ENCODE measurements around the gene PTP4A1.

PTP4A1 gene

GRCh38 chr6:63553208-63553607, 19.1 kb upstream of the PTP4A1 start:
- DNase-seq (ENCODE audit: low read depth in 1 of 2, low spot score in 1 of 2): no peak
- no peak for TF ChIP-seq POLR2AphosphoS5 (IDR thresholded peaks at IDR 0.05; ENCODE audit: low read depth)
- no peak for TF ChIP-seq GABPA (IDR thresholded peaks at IDR 0.05; ENCODE audit: low read depth)
- no peak for TF ChIP-seq SPI1 (IDR thresholded peaks at IDR 0.05; ENCODE audit: borderline replicate concordance, low read depth)
- TF ChIP-seq, protein P1, sequence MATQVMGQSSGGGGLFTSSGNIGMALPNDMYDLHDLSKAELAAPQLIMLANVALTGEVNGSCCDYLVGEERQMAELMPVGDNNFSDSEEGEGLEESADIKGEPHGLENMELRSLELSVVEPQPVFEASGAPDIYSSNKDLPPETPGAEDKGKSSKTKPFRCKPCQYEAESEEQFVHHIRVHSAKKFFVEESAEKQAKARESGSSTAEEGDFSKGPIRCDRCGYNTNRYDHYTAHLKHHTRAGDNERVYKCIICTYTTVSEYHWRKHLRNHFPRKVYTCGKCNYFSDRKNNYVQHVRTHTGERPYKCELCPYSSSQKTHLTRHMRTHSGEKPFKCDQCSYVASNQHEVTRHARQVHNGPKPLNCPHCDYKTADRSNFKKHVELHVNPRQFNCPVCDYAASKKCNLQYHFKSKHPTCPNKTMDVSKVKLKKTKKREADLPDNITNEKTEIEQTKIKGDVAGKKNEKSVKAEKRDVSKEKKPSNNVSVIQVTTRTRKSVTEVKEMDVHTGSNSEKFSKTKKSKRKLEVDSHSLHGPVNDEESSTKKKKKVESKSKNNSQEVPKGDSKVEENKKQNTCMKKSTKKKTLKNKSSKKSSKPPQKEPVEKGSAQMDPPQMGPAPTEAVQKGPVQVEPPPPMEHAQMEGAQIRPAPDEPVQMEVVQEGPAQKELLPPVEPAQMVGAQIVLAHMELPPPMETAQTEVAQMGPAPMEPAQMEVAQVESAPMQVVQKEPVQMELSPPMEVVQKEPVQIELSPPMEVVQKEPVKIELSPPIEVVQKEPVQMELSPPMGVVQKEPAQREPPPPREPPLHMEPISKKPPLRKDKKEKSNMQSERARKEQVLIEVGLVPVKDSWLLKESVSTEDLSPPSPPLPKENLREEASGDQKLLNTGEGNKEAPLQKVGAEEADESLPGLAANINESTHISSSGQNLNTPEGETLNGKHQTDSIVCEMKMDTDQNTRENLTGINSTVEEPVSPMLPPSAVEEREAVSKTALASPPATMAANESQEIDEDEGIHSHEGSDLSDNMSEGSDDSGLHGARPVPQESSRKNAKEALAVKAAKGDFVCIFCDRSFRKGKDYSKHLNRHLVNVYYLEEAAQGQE (IDR thresholded peaks at IDR 0.05; ENCODE audit: insufficient replicate concordance, low read depth): no peak
- TF ChIP-seq, protein P2, sequence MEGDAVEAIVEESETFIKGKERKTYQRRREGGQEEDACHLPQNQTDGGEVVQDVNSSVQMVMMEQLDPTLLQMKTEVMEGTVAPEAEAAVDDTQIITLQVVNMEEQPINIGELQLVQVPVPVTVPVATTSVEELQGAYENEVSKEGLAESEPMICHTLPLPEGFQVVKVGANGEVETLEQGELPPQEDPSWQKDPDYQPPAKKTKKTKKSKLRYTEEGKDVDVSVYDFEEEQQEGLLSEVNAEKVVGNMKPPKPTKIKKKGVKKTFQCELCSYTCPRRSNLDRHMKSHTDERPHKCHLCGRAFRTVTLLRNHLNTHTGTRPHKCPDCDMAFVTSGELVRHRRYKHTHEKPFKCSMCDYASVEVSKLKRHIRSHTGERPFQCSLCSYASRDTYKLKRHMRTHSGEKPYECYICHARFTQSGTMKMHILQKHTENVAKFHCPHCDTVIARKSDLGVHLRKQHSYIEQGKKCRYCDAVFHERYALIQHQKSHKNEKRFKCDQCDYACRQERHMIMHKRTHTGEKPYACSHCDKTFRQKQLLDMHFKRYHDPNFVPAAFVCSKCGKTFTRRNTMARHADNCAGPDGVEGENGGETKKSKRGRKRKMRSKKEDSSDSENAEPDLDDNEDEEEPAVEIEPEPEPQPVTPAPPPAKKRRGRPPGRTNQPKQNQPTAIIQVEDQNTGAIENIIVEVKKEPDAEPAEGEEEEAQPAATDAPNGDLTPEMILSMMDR (IDR thresholded peaks at IDR 0.05; ENCODE audit: insufficient read depth, low read length): no peak
- Histone ChIP-seq H3K27me3 (ENCODE audit: insufficient read depth, poor library complexity, severe bottlenecking) (no peaks in the 10 kb centered on the region), H3K4me3 (replicated peaks; ENCODE audit: insufficient read depth, low read length) (no peak overlapping the region), H3K27ac (replicated peaks) (no peak overlapping the region)

DNA sequence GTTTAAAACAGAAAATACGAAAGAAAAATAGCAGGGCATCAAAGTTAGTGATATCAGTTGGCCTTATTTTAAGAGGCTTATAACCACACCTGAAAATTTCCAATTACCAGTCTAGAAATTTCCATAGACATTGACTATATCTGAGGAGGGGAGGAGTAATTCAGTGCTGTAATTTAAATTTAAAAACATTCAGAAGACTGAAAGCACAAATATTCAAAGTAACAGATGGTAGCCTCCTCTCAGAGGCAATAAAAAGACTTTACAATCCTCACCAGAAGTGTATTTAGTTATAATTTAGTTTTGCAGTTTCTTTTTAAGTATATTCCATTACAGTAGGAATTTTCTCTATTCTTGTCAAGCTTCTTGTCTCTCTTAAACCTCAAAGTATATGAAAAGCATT, 18.4 kb upstream of the PTP4A1 start:
- TF ChIP-seq SPI1 (IDR thresholded peaks at IDR 0.05; ENCODE audit: borderline replicate concordance, low read depth) (no peak), GABPA (IDR thresholded peaks at IDR 0.05; ENCODE audit: low read depth) (no peak)
- TF ChIP-seq, protein P2 (IDR thresholded peaks at IDR 0.05; ENCODE audit: insufficient read depth, low read length): no peak
- TF ChIP-seq, protein P1 (IDR thresholded peaks at IDR 0.05; ENCODE audit: insufficient replicate concordance, low read depth): no peak
- no peaks in the 10 kb centered on the region for H3K27me3 ChIP-seq (ENCODE audit: insufficient read depth, poor library complexity, severe bottlenecking)
- H3K4me3 ChIP-seq (replicated peaks; ENCODE audit: insufficient read depth, low read length): no peak overlapping the region
- no peak overlapping the region for H3K27ac ChIP-seq (replicated peaks)
- no peak for DNase-seq (ENCODE audit: low read depth in 1 of 2, low spot score in 1 of 2)

DNA sequence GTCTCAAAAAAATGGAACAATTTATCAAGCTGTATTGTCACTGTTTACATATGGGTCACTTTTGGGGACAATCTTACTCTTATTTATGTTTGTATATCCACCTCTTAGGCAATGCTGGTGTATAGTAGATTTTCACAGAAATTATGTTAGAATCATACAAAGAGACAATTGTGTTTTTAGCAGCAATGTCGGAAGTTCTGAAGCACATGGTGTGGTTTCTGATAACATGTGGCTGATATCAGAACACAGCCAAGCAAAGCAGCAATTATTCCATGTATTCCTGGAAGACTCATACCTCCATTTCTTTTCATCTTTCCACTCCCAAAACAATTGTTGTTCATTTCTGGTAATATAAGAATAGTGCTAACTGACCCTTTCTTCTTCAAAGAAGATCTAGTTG, 17.5 kb upstream of the PTP4A1 start:
- TF ChIP-seq SPI1 (IDR thresholded peaks at IDR 0.05; ENCODE audit: borderline replicate concordance, low read depth): no peak
- no peak for TF ChIP-seq POLR2AphosphoS5 (IDR thresholded peaks at IDR 0.05; ENCODE audit: low read depth)
- no peak for TF ChIP-seq GABPA (IDR thresholded peaks at IDR 0.05; ENCODE audit: low read depth)
- TF ChIP-seq, protein P1 (IDR thresholded peaks at IDR 0.05; ENCODE audit: insufficient replicate concordance, low read depth): no peak
- TF ChIP-seq, protein P2 (IDR thresholded peaks at IDR 0.05; ENCODE audit: insufficient read depth, low read length): no peak
- no peak overlapping the region for H3K4me3 ChIP-seq (replicated peaks; ENCODE audit: insufficient read depth, low read length)
- DNase-seq (ENCODE audit: low read depth in 1 of 2, low spot score in 1 of 2): no peak
- no peaks in the 10 kb centered on the region for H3K27me3 ChIP-seq (ENCODE audit: insufficient read depth, poor library complexity, severe bottlenecking)
- no peak overlapping the region for H3K27ac ChIP-seq (replicated peaks)
